Activated CD4-positive, alpha-beta memory T cell treated with anti-CD3 and anti-CD28 coated beads for 36 hours (primary cell): ENCODE results near the gene SNN. TPM values are rescaled to one million over a fixed set of nuclear protein-coding genes. Genes with fewer than 3 reads are reported as not detected.

Experiments
- CTCF ChIA-PET: fragments of 350-600 bp; sonication (Branson Sonifier 250); formaldehyde crosslinking; loops from one replicate; lab custom pipeline; 2021; ENCODE audit warnings: antibody characterized with exemption, inconsistent platforms; lab: Charles Lee
- POLR2A ChIA-PET: fragments of 350-600 bp; sonication (Branson Sonifier 250); formaldehyde crosslinking; loops from one replicate; lab custom pipeline; 2021; ENCODE audit warnings: antibody characterized with exemption; lab: Charles Lee
- DNase-seq: peaks from one replicate; pipeline ENCODE4 v3.0.0-alpha.2; 2020
- H3K27ac Mint-ChIP-seq: one replicate; pipeline ENCODE4 v1.8.0; 2021; ENCODE audit warnings: mixed read lengths
- H3K27me3 Mint-ChIP-seq: one replicate; pipeline ENCODE4 v1.8.0; 2021; ENCODE audit warnings: mixed read lengths
- H3K36me3 Mint-ChIP-seq: one replicate; pipeline ENCODE4 v1.8.0; 2021; ENCODE audit warnings: mixed read lengths
- H3K4me1 Mint-ChIP-seq: one replicate; pipeline ENCODE4 v1.8.0; 2021; ENCODE audit warnings: low read depth, mixed read lengths
- H3K4me3 Mint-ChIP-seq: one replicate; pipeline ENCODE4 v1.8.0; 2021; ENCODE audit warnings: mild to moderate bottlenecking, mixed read lengths
- H3K9me3 Mint-ChIP-seq: one replicate; pipeline ENCODE4 v1.8.0; 2021; ENCODE audit warnings: mixed read lengths
- intact Hi-C: fragments of 100-400 bp; cut with micrococcal nuclease; formaldehyde crosslinking; loops from one replicate; pipeline ENCODE4 v1.15.1; 2023
- total RNA-seq, 2 experiments: library from RNA; stranded (reverse); gene quantifications; one replicate each; pipeline ENCODE4 v1.2.3, GENCODE V29; 2021

SNN gene
- total RNA-seq, 2 experiments from 2014 or later, result 9.1 TPM

DNA sequence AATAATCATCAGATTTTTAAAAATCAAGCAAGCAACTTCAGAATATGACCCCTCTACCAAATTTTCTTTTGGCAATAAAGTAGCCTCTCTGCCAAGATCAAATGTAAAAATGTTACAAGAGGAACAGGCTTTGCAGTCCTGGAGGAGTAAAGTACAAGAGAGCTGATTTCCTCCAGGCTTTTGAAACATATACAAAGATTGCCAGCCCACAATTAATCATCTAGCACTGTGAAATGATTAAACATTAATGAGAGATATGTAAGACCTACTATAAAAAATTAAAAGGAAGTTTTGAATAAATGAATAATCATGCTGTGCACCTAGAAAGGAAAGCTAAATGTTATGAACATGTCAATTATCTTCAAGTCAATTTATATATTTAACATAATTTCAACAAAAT is 48.1 kb downstream of the SNN start:
- no peak overlapping the region for H3K4me3 Mint-ChIP-seq
- no peaks in the 10 kb centered on the region for H3K27me3 Mint-ChIP-seq
- H3K27ac Mint-ChIP-seq, result no peak overlapping the region
- peaks cover 14% of the 10 kb centered on the region for H3K4me1 Mint-ChIP-seq
- intact Hi-C loops, result loop anchor here (10.0 kb wide), 1 partner anchor 312 kb away; no protein-coding TSS in a partner anchor
- no peaks in the 10 kb centered on the region for H3K9me3 Mint-ChIP-seq
- no peak for DNase-seq
- H3K36me3 Mint-ChIP-seq, result peaks cover 19% of the 10 kb centered on the region
- ChIA-PET POLR2A (no interaction called here), CTCF (interaction anchor here (3.1 to 4.5 kb wide), 2 partner anchors 81 to 185 kb away, joined by 9 to 49 read pairs; partner anchors contain the start of gene ZC3H7A)

DNA sequence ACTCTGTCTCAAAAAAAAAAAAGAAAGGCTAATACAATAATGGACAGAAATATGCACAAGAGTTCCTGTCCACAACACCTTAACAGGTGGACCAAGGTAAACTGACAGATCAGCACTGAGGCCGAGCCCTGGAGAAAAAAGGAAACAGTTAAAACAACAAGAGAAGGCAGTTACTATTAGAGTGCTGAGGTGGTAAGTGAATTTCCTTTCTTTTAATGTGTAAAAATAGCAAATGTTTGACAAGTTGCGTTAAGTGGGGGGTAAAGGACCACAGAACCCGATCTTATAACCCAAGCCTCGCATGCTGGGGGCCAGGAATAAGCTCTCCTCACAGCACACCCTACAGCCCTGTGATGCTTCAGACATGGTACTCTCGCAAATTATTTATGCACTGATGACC is 49.6 kb downstream of the SNN start:
- intact Hi-C loops, result loop anchor here (10.0 kb wide), 1 partner anchor 313 kb away; no protein-coding TSS in a partner anchor
- Mint-ChIP-seq H3K4me3 (no peak overlapping the region), H3K27me3 (no peaks in the 10 kb centered on the region), H3K27ac (no peak overlapping the region), H3K36me3 (peaks cover 24% of the 10 kb centered on the region), H3K4me1 (peaks cover 16% of the 10 kb centered on the region), H3K9me3 (no peaks in the 10 kb centered on the region)
- ChIA-PET CTCF (interaction anchor here (1.8 kb wide), 1 partner anchor 186 kb away, joined by 7 read pairs; no protein-coding TSS in a partner anchor), POLR2A (interaction anchor here (0.6 to 0.7 kb wide), 2 partner anchors 10 to 193 kb away, joined by 3 read pairs; no protein-coding TSS in a partner anchor)
- DNase-seq, result no peak

- Mint-ChIP-seq H3K4me3 (no peak overlapping the region), H3K9me3 (no peaks in the 10 kb centered on the region), H3K4me1 (peaks cover 19% of the 10 kb centered on the region), H3K36me3 (peaks cover 20% of the 10 kb centered on the region), H3K27ac (no peak overlapping the region), H3K27me3 (no peaks in the 10 kb centered on the region)
- CTCF ChIA-PET, result interaction anchor here (1.0 to 1.8 kb wide), 5 partner anchors 24 to 755 kb away, joined by 3 to 7 read pairs (median 3); partner anchors contain the start of gene TXNDC11
- POLR2A ChIA-PET, result no interaction called here
- DNase-seq, result no peak
- intact Hi-C loops, result loop anchor here (10.0 kb wide), 1 partner anchor 314 kb away; no protein-coding TSS in a partner anchor
Observed at GRCh38 chr16:11719171-11719570, 50.9 kb downstream of the SNN start.

DNA sequence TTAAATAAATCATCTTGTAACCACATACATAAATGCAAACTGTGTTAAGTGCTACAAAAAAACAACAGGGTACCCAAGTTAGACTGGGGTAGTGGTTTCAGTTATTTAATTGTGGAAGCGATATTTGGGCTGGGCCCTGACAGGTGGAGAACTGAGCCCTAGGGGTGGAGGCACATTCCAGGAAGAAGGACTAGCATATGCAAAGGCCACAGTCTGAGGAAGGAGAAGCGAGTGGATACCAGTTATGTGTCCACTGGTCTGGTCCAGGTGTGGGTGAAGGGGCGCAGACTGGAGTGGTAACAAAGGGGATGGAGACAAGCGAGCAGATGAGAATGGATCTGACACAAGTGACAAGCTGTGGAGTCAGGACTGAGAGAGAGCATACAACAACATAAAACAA is 51.5 kb downstream of the SNN start:
- Mint-ChIP-seq H3K4me1 (peaks cover 16% of the 10 kb centered on the region), H3K27me3 (no peaks in the 10 kb centered on the region), H3K27ac (no peak overlapping the region), H3K4me3 (no peak overlapping the region), H3K9me3 (no peaks in the 10 kb centered on the region), H3K36me3 (peaks cover 17% of the 10 kb centered on the region)
- no peak for DNase-seq
- ChIA-PET CTCF (interaction anchor here (1.0 to 1.4 kb wide), 3 partner anchors 23 to 187 kb away, joined by 3 read pairs; partner anchors contain the start of gene TXNDC11), POLR2A (interaction anchor here (0.6 kb wide), 1 partner anchor 12 kb away, joined by 5 read pairs; no protein-coding TSS in a partner anchor)
- intact Hi-C loops, result loop anchor here (10.0 kb wide), 1 partner anchor 315 kb away; no protein-coding TSS in a partner anchor

DNA sequence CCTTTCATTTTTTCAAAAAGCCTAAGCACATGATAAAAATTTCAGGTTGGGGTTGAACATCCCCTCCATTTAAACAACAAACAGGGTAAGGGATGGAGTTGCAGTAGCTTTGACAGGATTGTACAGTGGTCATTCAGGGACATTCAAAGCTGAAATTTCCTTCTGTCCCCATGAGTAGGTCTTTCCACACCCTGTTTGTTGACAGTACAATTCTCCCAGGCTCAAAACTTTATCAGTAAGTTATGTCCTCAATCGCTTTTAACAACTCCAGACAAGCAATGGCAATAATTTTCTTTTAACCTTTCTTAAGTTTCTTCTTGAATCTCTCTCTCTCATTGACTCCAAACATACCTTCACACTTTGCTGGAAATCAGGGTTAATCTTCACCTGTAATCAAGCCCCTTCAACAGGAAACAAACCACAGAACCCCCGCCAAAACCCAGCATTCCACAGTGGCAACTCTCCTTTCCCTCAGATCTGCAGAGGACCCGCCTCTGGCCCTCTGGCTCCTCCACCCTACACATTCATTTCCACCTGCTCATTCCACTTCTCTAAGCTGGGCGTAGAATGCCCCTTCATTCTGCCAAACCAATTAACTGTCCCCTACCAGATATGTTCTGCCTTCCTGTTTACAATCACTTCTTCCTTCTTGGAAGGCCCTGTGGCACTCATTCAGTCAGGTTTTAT is 53.7 kb downstream of the SNN start:
- intact Hi-C loops, result no loop called here
- Mint-ChIP-seq H3K36me3 (peaks cover 18% of the 10 kb centered on the region), H3K4me1 (peaks cover 13% of the 10 kb centered on the region), H3K4me3 (no peak overlapping the region), H3K27ac (peak overlapping the region; percentile 1), H3K27me3 (no peaks in the 10 kb centered on the region), H3K9me3 (no peaks in the 10 kb centered on the region)
- ChIA-PET POLR2A (no interaction called here), CTCF (no interaction called here)
- no peak for DNase-seq

- peaks cover 13% of the 10 kb centered on the region for H3K4me1 Mint-ChIP-seq
- H3K9me3 Mint-ChIP-seq, result no peaks in the 10 kb centered on the region
- H3K36me3 Mint-ChIP-seq, result peaks cover 20% of the 10 kb centered on the region
- intact Hi-C loops, result no loop called here
- H3K27ac Mint-ChIP-seq, result peak overlapping the region; percentile 1
- ChIA-PET POLR2A (no interaction called here), CTCF (no interaction called here)
- DNase-seq, result no peak
- no peaks in the 10 kb centered on the region for H3K27me3 Mint-ChIP-seq
- H3K4me3 Mint-ChIP-seq, result no peak overlapping the region
Observed at GRCh38 chr16:11722468-11722808, 54.2 kb downstream of the SNN start.

DNA sequence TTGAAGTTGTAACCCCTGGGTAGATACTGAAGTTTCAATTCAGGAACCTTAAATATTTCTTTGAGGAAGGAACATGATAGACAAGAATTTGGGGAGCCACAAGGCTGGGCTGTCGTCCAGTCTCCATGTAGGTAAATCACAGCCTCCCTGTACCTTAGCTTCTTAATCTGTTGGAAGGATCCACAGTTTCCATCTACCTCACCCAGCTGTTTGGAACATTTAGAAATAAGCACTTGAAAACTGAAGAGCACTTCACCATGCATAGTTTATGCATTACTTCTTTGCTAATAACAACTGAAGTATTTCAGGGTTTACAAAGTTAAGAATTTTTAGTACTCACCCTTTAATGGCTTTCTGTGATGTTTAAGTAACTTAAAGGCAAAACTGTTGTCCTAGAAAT is 57.2 kb downstream of the SNN start:
- Mint-ChIP-seq H3K4me3 (no peak overlapping the region), H3K36me3 (peaks cover 37% of the 10 kb centered on the region), H3K27ac (no peak overlapping the region), H3K4me1 (peaks cover 36% of the 10 kb centered on the region), H3K9me3 (no peaks in the 10 kb centered on the region), H3K27me3 (no peaks in the 10 kb centered on the region)
- POLR2A ChIA-PET, result no interaction called here
- no peak for DNase-seq
- intact Hi-C loops, result no loop called here
- CTCF ChIA-PET, result interaction anchor here (1.4 kb wide), 1 partner anchor 11 kb away, joined by 11 read pairs; no protein-coding TSS in a partner anchor

- H3K4me3 Mint-ChIP-seq, result no peak overlapping the region
- intact Hi-C loops, result no loop called here
- ChIA-PET CTCF (no interaction called here), POLR2A (no interaction called here)
- peaks cover 37% of the 10 kb centered on the region for H3K4me1 Mint-ChIP-seq
- H3K36me3 Mint-ChIP-seq, result peaks cover 37% of the 10 kb centered on the region
- no peak overlapping the region for H3K27ac Mint-ChIP-seq
- no peak for DNase-seq
- no peaks in the 10 kb centered on the region for H3K27me3 Mint-ChIP-seq
- no peaks in the 10 kb centered on the region for H3K9me3 Mint-ChIP-seq
Observed at GRCh38 chr16:11726008-11726407, 57.8 kb downstream of the SNN start.

DNA sequence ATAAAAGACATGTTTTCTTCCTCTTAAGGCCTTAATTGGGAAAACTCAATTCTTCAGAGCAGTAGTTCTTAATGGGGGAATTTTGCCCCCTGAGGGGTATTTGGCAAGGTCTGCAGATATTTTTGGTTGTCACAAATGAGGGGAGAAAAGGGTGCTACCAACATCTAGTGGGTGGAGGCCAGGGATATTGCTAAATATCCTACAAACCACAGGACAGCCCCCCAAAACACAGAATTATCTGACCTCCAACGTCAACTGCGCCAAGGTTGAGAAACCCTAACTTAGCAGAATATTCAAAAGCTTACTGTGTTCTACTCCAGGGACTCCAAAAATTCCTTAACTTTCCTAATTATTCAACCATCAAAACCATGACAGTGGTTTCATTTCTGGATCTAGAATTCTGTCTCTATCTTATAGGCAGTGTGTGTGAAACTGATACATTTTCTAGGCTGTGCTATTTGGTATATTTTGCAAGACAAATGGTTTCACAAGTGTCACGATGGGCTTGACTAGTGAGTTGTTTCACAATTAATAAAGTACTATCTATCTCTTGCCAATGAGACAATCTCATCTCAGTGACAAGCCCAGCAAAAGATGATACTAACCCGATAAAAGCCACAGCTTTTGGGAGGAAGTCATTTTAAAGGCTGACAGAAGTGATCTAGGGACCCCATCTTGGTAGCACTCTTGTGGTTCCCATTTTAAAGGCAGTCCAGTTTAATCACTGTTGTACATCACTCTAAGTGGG is 59.7 kb downstream of the SNN start:
- Mint-ChIP-seq H3K4me1 (peaks cover 38% of the 10 kb centered on the region), H3K36me3 (peaks cover 42% of the 10 kb centered on the region), H3K9me3 (no peaks in the 10 kb centered on the region), H3K27me3 (no peaks in the 10 kb centered on the region), H3K4me3 (no peak overlapping the region), H3K27ac (peak overlapping the region; percentile 62)
- POLR2A ChIA-PET, result no interaction called here
- CTCF ChIA-PET, result no interaction called here
- DNase-seq, result no peak
- intact Hi-C loops, result no loop called here

Other genes with a start within 250 kb of the SNN start
- gene LITAF, start 81.5 kb upstream of the SNN start, total RNA-seq, result 100 to 1,000 TPM; 130 to 134 TPM
- gene TXNDC11, start 74.4 kb downstream of the SNN start, total RNA-seq, result 10 to 100 TPM; 28.4 to 29.9 TPM
- 10 to 100 TPM; 65.1 to 75.5 TPM for gene ZC3H7A, start 128.8 kb downstream of the SNN start, total RNA-seq
- gene RSL1D1, start 183.1 kb downstream of the SNN start, total RNA-seq, result 100 to 1,000 TPM; 287 to 296 TPM
- 100 to 1,000 TPM; 185 to 190 TPM for gene GSPT1, start 247.5 kb downstream of the SNN start, total RNA-seq